ENCODE data around the gene DPP9. TPM values are rescaled to one million over a fixed set of nuclear protein-coding genes. Genes with fewer than 3 reads are reported as not detected.

Gene DPP9
- polyA plus RNA-seq, 1 of the 3 experiments (the other 2 are of a cell fraction), result 17.1 TPM

GRCh38 chr19:4701557-4701956 lies 22.1 kb downstream of the DPP9 start:
- DNase-seq, result no peak
- Histone ChIP-seq H3K4me3 (ENCODE audit: low read depth in 2 of 2, low read length in 1 of 2) (no peak overlapping the region), H3K9ac (no peak overlapping the region), H3K4me2 (no peak overlapping the region), H3K9me3 (no peaks in the 10 kb centered on the region), H3K4me1 (ENCODE audit: control insufficient read depth in 1 of 2, insufficient read depth in 2 of 2, low read depth in 1 of 2, low read length in 1 of 2) (peaks cover 0 to 10% of the 10 kb centered on the region in 2 experiments; a peak in 2 of 4 replicates), H3K27ac (ENCODE audit: low read depth in 2 of 2, low read length in 1 of 2) (no peak overlapping the region), H3F3A (replicated peaks; ENCODE audit: insufficient read depth) (peaks cover 15% of the 10 kb centered on the region), H4K20me1 (ENCODE audit: insufficient read depth) (no peaks in the 10 kb centered on the region), H3K9me2 (no peaks in the 10 kb centered on the region), H3K27me3 (ENCODE audit: insufficient read depth) (no peaks in the 10 kb centered on the region), H2AFZ (ENCODE audit: low read depth) (no peak overlapping the region), H3K79me2 (ENCODE audit: insufficient read depth) (no peaks in the 10 kb centered on the region), H3K36me3 (replicated peaks in 1 of 2; ENCODE audit: control insufficient read depth in 1 of 2, insufficient read depth in 2 of 2, low read length in 1 of 2) (peaks cover 24 to 52% of the 10 kb centered on the region in 2 experiments)
- TF ChIP-seq SMC3 (IDR thresholded peaks at IDR 0.05; ENCODE audit: low read depth, low read length), result no peak
- TF ChIP-seq, protein P1, sequence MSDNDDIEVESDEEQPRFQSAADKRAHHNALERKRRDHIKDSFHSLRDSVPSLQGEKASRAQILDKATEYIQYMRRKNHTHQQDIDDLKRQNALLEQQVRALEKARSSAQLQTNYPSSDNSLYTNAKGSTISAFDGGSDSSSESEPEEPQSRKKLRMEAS (IDR thresholded peaks at IDR 0.05; ENCODE audit: low read depth), result no peak
- no peak for TF ChIP-seq NFIC (IDR thresholded peaks at IDR 0.05; ENCODE audit: borderline replicate concordance)
- TF ChIP-seq MEF2A (IDR thresholded peaks at IDR 0.05; ENCODE audit: borderline replicate concordance, low read depth), result no peak
- no peak for TF ChIP-seq MXI1 (IDR thresholded peaks at IDR 0.05; ENCODE audit: low read depth, low read length)
- TF ChIP-seq JUND (IDR thresholded peaks at IDR 0.05), result no peak
- TF ChIP-seq SIN3A (IDR thresholded peaks at IDR 0.05; ENCODE audit: borderline replicate concordance, low read depth, low read length), result no peak
- no peak for TF ChIP-seq EP300 (IDR thresholded peaks at IDR 0.05; ENCODE audit: borderline replicate concordance in 1 of 2, low read depth in 1 of 2, low read length in 1 of 2)
- no peak for TF ChIP-seq RFX5 (IDR thresholded peaks at IDR 0.05; ENCODE audit: low read length)
- no peak for TF ChIP-seq PBX3 (IDR thresholded peaks at IDR 0.05)
- TF ChIP-seq, protein P2, sequence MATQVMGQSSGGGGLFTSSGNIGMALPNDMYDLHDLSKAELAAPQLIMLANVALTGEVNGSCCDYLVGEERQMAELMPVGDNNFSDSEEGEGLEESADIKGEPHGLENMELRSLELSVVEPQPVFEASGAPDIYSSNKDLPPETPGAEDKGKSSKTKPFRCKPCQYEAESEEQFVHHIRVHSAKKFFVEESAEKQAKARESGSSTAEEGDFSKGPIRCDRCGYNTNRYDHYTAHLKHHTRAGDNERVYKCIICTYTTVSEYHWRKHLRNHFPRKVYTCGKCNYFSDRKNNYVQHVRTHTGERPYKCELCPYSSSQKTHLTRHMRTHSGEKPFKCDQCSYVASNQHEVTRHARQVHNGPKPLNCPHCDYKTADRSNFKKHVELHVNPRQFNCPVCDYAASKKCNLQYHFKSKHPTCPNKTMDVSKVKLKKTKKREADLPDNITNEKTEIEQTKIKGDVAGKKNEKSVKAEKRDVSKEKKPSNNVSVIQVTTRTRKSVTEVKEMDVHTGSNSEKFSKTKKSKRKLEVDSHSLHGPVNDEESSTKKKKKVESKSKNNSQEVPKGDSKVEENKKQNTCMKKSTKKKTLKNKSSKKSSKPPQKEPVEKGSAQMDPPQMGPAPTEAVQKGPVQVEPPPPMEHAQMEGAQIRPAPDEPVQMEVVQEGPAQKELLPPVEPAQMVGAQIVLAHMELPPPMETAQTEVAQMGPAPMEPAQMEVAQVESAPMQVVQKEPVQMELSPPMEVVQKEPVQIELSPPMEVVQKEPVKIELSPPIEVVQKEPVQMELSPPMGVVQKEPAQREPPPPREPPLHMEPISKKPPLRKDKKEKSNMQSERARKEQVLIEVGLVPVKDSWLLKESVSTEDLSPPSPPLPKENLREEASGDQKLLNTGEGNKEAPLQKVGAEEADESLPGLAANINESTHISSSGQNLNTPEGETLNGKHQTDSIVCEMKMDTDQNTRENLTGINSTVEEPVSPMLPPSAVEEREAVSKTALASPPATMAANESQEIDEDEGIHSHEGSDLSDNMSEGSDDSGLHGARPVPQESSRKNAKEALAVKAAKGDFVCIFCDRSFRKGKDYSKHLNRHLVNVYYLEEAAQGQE (IDR thresholded peaks at IDR 0.05; ENCODE audit: low read depth, low read length), result no peak
- no peak for TF ChIP-seq RCOR1 (IDR thresholded peaks at IDR 0.05; ENCODE audit: low read length)
- 93% methylated on average over 7 of the region's 8 CpGs for WGBS (ENCODE audit: low lambda C conversion rate)
- ChIA-PET CTCF (interaction anchor here (0.9 kb wide), 1 partner anchor 10 kb away, joined by 4 read pairs; no protein-coding TSS in a partner anchor), POLR2A (no interaction called here)

GRCh38 chr19:4700693-4700970 lies 23.0 kb downstream of the DPP9 start:
- Histone ChIP-seq H3K79me2 (ENCODE audit: insufficient read depth) (no peaks in the 10 kb centered on the region), H4K20me1 (ENCODE audit: insufficient read depth) (no peaks in the 10 kb centered on the region), H3K4me2 (no peak overlapping the region), H3F3A (replicated peaks; ENCODE audit: insufficient read depth) (peaks cover 24% of the 10 kb centered on the region), H3K9ac (no peak overlapping the region), H3K4me1 (ENCODE audit: control insufficient read depth in 1 of 2, insufficient read depth in 2 of 2, low read depth in 1 of 2, low read length in 1 of 2) (peaks cover 0 to 15% of the 10 kb centered on the region in 2 experiments; a peak in 2 of 4 replicates), H3K27ac (ENCODE audit: low read depth in 2 of 2, low read length in 1 of 2) (no peak overlapping the region), H3K4me3 (ENCODE audit: low read depth in 2 of 2, low read length in 1 of 2) (no peak overlapping the region), H2AFZ (ENCODE audit: low read depth) (no peak overlapping the region), H3K9me3 (no peaks in the 10 kb centered on the region), H3K36me3 (replicated peaks in 1 of 2; ENCODE audit: control insufficient read depth in 1 of 2, insufficient read depth in 2 of 2, low read length in 1 of 2) (peaks cover 30 to 51% of the 10 kb centered on the region in 2 experiments), H3K9me2 (no peaks in the 10 kb centered on the region), H3K27me3 (ENCODE audit: insufficient read depth) (no peaks in the 10 kb centered on the region)
- DNase-seq, result no peak
- CTCF ChIA-PET, result interaction anchor here (0.9 kb wide), 1 partner anchor 11 kb away, joined by 4 read pairs; no protein-coding TSS in a partner anchor
- POLR2A ChIA-PET, result no interaction called here
- 88% methylated on average over 11 of the region's 11 CpGs for WGBS (ENCODE audit: low lambda C conversion rate)
- TF ChIP-seq, protein P2 (IDR thresholded peaks at IDR 0.05; ENCODE audit: low read depth, low read length), result no peak
- TF ChIP-seq FOXM1 (IDR thresholded peaks at IDR 0.05; ENCODE audit: low read depth), result no peak
- TF ChIP-seq, protein P1 (IDR thresholded peaks at IDR 0.05; ENCODE audit: low read depth), result no peak
- no peak for TF ChIP-seq TEAD4 (IDR thresholded peaks at IDR 0.05; ENCODE audit: borderline replicate concordance, insufficient read depth)
- no peak for TF ChIP-seq RCOR1 (IDR thresholded peaks at IDR 0.05; ENCODE audit: low read length)
- TF ChIP-seq CHD2 (IDR thresholded peaks at IDR 0.05; ENCODE audit: low read length, partially characterized antibody), result no peak
- TF ChIP-seq, protein P3, sequence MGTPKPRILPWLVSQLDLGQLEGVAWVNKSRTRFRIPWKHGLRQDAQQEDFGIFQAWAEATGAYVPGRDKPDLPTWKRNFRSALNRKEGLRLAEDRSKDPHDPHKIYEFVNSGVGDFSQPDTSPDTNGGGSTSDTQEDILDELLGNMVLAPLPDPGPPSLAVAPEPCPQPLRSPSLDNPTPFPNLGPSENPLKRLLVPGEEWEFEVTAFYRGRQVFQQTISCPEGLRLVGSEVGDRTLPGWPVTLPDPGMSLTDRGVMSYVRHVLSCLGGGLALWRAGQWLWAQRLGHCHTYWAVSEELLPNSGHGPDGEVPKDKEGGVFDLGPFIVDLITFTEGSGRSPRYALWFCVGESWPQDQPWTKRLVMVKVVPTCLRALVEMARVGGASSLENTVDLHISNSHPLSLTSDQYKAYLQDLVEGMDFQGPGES (IDR thresholded peaks at IDR 0.05; ENCODE audit: low read depth, low read length), result no peak
- no peak for TF ChIP-seq FOSL2 (IDR thresholded peaks at IDR 0.05; ENCODE audit: borderline replicate concordance, low read depth)
- TF ChIP-seq RFX5 (IDR thresholded peaks at IDR 0.05; ENCODE audit: low read length), result no peak
- no peak for TF ChIP-seq POLR2AphosphoS5 (IDR thresholded peaks at IDR 0.05; ENCODE audit: low read depth, low read length)
